ENCODE data around the gene SPARCL1.
"Not testable (repeated sequence)": the region's sequence is repeated elsewhere in the genome, so short reads cannot be mapped to it uniquely, and the experiment has no call there.

SPARCL1 gene

DNA sequence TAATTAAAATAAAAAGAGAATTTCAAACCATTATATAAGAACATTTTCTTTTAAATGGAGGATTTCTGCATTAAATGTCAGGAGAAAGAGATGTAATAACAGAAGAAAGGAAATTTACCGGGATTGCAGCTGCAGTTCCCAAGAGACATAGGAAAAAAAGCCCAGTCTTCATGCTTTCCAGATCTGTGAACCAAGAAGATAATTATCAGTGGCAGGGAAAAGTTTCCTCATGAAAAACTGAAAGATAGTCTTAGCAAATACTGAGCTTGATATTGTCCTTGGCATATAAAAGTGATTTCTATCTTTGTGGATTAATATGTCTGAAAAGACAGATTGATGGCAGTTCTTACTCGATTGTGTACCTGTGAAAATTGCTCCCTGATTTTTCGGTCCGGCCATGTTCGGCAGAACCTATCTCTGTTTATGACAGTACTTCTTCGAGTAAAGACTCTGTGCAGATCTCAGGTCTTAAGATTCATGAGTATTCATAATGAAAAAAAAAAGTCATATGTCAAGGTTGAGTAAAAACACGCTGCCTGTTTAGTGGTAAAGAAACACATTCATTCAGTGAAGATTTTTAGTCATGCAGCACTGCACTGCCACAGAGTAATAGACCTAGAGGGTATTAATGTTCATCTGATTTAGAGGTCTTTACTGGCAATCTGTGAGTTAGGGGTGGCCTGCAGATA lies 29.6 kb downstream of the SPARCL1 start:
- DNase-seq (ENCODE audit: low spot score) = no peak

GRCh38 chr4:87498446-87498900 lies 30.7 kb downstream of the SPARCL1 start:
- DNase-seq (ENCODE audit: low spot score) = no peak

DNA sequence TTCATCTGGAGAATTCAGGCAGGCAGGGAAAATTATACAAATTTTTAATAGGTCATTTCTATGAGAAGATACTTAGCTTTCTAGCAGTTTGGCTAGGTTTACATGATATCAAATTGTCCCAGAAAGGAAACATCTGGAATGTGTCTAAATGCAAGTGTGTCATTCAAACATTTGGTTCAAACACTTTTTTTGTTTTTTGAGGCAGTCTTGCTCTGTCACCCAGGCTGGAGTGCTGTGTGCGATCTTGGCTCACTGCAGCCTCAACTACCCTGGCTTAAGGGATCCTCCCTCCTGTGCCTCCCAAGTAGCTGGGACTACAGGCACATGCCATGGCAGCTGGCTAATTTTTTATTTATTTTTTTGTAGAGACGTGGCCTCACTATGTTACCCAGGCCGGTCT lies 31.6 kb downstream of the SPARCL1 start:
- DNase-seq (ENCODE audit: low spot score) = no peak

- DNase-seq (ENCODE audit: low spot score) = no peak
Observed at GRCh38 chr4:87497159-87497558, 32.0 kb downstream of the SPARCL1 start.

GRCh38 chr4:87493115-87493514 lies 36.1 kb downstream of the SPARCL1 start:
- DNase-seq (ENCODE audit: low spot score) = no peak

GRCh38 chr4:87491851-87492250 lies 37.3 kb downstream of the SPARCL1 start:
- DNase-seq (ENCODE audit: low spot score) = not testable (repeated sequence)

DNA sequence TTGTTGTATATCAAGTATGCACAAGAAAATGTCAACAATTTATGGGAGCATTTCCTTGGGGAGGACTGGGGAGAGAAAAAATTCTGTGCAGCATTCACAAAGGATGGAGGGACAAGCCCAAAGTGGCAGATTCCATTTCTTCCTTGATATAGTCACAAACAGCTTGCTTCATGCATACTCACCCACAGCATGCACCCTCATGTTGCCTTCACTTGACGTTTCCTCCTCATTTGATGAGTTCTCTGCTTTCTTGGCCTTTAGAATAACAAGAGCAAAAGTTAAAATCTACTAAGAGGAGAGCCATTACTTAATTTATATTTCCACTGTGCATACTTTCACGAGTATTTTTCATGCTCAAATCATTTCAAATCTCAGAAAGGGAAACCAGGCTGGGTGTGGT lies 37.7 kb downstream of the SPARCL1 start:
- DNase-seq (ENCODE audit: low spot score) = no peak

DNA sequence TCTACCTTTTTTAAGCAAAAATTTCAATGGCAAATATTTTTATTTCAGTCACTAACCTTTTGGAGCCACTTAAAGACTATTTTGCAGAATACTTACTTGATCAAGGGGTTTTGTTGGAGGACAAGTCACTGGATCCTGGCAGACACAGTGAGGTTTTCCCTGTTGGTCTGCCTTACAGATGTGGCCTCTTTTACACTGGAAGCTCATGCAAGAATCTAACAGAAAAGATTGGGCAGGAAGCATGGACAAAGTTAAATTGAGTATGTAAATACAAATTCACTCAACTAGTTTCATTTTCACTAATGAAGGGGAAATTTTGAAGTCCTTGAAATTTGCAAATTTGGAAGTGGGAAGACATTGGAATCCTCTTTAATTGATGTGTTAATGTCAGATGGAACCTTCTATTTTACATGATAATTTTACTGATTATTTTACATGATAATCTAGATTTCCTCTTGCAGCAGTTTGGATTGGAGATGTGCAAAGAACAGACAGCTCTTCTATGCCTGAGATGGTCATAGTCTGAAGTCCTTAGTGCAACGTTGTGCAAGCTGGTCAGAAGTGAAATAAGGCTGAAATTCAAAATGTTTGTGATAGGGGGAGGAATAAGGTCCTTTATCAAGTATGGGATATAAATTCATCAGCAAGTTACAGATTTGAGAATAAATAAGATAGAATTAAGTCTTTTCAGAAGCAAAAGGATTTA lies 38.4 kb downstream of the SPARCL1 start:
- no peak for DNase-seq (ENCODE audit: low spot score)

DNA sequence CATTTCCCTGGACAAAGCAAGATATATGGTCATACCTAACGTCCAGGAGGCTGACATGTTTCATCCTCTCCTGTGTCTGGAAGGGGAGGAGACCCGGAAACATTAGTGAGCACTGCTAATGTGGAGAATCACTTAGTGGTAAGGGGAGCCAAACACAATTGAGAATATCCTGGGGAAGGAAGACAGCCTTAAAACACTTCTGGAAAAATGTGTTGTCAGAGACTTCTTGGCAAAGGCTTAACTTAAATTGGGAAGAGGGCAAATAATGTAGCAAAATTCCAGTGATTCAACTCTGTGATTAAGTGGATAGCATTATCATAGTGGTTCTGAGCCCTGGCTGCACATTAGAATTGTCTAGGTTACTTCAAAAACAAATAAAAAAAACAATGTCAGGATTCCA lies 39.5 kb downstream of the SPARCL1 start:
- no peak for DNase-seq (ENCODE audit: low spot score)

DNA sequence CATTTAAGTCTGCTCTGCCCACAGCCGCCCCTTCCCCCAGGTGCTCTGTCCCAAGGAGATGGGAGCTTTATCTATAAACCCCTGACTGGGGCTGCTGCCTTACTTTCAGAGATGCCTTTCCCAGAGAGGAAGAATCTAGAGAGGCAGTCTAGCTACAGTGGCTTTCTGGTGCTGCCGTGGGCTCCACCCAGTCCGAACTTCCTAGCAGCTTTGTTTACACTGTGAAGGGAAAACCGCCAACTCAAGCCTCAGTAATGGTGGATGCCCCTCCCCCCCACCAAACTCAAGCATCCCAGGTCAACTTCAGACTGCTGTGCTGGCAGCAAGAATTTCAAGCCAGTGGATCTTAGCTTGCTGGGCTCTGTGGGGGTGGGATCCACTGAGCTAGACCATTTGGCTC lies 40.5 kb downstream of the SPARCL1 start:
- not testable (repeated sequence) for DNase-seq (ENCODE audit: low spot score)

DNA sequence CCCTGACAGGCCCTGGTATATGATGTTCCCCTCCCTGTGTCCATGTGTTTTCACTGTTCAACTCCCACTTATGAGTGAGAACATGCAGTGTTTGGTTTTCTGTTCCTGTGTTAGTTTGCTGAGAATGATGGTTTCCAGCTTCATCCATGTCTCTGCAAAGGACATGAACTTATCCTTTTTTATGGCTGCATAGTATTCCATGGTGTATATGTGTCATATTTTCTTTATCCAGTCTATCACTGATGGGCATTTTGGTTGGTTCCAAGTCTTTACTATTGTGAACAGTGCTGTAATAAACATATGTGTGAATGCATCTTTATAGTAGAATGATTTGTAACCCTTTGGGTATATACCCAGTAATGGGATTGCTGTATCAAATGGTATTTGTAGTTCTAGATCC lies 45.9 kb downstream of the SPARCL1 start:
- DNase-seq (ENCODE audit: low spot score) = not testable (repeated sequence)

GRCh38 chr4:87481377-87481776 lies 47.8 kb downstream of the SPARCL1 start:
- DNase-seq (ENCODE audit: low spot score) = no peak

- DNase-seq (ENCODE audit: low spot score) = no peak
Observed at GRCh38 chr4:87478732-87479250, 50.4 kb downstream of the SPARCL1 start.

GRCh38 chr4:87476934-87477333 lies 52.2 kb downstream of the SPARCL1 start:
- no peak for DNase-seq (ENCODE audit: low spot score)

GRCh38 chr4:87469390-87469789 lies 59.8 kb downstream of the SPARCL1 start:
- no peak for DNase-seq (ENCODE audit: low spot score)

DNA sequence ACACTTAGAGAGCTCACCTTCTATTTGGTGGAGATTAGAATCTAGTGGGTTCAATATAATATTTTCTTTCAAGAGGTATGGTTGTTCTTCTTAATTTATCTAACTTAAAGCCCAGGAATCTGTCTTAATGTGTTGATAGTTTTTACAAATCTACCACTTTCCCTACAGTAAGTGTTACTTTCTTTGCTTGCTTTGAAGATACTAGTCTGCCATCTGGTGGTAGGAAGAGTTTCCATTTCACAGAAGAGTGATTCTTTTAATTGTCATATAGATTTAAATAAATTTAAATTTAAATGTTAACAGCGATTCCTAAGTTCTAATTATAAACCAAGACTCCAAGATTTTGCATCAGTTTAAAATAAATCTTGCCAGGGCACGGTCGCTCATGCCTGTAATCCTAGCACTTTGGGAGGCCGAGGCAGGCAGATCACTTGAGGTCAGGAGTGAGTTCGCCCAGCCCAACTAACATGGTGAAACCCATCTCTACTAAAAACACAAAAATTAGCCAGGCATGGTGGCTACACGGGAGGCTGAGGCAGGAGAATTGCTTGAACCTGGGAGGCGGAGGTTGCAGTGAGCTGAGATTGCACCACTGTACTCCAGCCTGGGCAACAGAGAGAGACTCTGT lies 63.3 kb downstream of the SPARCL1 start:
- DNase-seq (ENCODE audit: low spot score) = peak; percentile 26

DNA sequence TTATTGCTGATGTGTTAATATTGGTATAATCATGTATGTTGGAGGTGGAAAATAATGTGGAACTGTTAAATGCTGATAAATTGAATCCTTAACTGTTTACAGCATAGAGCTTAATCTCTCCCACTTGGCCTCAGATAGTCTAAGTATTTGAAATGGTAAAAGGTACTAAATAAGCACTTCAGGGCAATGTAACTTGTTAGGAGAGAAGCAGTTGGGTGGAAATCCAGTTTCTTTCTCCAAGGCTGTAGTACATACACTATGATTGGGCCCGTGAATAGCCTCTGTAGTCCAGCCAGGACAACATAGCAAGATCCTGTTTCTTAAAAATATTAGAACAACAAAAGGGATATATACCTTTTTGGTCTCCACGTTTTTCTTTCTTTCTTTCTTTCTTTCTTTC lies 67.1 kb downstream of the SPARCL1 start:
- no peak for DNase-seq (ENCODE audit: low spot score)

DNA sequence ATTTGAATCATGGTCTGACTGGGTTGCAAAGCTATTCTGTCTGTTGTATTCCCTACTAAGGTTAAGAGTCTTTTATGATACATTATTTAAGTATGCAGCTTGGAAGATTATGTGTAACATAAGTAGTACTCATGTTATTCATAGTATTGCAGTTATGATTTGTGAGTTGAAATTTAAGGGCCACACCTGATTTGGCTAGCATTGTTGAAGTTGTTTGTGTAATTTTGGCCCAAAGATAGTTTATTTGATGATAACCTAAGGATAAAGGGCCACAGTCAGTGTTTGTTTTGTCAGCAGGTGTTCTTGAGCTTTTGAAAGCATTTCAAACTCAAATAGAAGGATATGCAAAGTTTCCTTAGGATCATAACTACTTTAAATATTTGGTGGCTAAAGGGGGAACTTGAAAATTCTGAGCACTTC lies 67.9 kb downstream of the SPARCL1 start:
- DNase-seq (ENCODE audit: low spot score) = no peak

- no peak for DNase-seq (ENCODE audit: low spot score)
Observed at GRCh38 chr4:87458913-87459312, 70.3 kb downstream of the SPARCL1 start.

- DNase-seq (ENCODE audit: low spot score) = no peak
Observed at GRCh38 chr4:87451537-87451936, 77.6 kb downstream of the SPARCL1 start.

DNA sequence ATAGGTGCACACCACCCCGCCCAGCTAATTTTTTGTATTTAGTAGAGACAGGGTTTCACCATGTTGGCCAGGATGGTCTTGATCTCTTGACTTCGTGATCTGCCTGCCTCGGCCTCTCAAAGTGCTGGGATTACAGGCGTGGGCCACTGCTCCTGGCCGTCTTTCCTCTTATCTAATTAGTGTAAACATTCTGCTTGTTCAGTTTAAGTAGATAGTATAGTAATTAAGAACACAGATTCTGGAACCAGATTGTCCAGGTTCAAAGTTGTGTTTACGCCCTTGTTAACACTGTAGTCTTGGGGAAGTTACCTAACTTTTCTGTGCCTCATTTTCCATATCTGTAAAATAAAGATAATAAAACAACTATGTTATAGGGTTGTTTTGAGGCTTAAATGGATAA lies 82.8 kb downstream of the SPARCL1 start:
- DNase-seq (ENCODE audit: low spot score) = not testable (repeated sequence)

DNA sequence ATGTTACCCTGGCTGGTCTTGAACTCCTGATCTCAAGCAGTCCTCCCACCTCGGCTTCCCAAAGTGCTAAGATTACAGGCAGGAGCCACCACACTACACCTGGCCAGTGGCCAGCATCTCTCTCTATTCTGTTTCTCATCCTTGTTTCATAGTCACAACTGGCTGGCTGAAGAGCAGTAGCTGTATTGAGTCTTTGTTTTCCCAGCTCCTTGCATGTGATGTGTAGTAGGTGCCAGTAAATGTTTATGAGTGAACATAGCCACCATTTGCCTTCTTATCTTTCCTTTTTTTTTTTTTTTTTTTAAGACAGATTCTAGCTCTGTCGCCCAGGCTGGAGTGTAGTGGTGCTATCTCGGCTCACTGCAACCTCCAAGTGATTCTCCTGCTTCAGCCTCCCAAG lies 83.2 kb downstream of the SPARCL1 start:
- DNase-seq (ENCODE audit: low spot score) = no peak

- no peak for DNase-seq (ENCODE audit: low spot score)
Observed at GRCh38 chr4:87444741-87445140, 84.4 kb downstream of the SPARCL1 start.

All from AG08396 (cell line).